ENCODE results near the gene SLC38A4. TPM values are rescaled to one million over a fixed set of nuclear protein-coding genes. Genes with fewer than 3 reads are reported as not detected.
A peak's percentile ranks its signal among the peaks of the same experiment; 100 is the strongest.

The SLC38A4 gene
- total and polyA plus RNA-seq, 2 donors from 2014 or later = 0.66 to 7.4 TPM

GRCh38 chr12:46804054-46804453 lies 21.7 kb downstream of the SLC38A4 start:
- no peak overlapping the region for H3K27ac ChIP-seq (ENCODE audit: low read depth in 2 of 2, low read length in 2 of 2)
- no peak for FAIRE-seq
- no peak overlapping the region for H3K9ac ChIP-seq (ENCODE audit: low read length in 3 of 3)
- no peak for TF ChIP-seq CTCF (IDR thresholded peaks at IDR 0.05; ENCODE audit: borderline replicate concordance, extremely low read depth, insufficient read depth)
- H3K36me3 ChIP-seq (ENCODE audit: control insufficient read depth in 2 of 3, insufficient read depth in 3 of 3, low read length in 3 of 3) = no peaks in the 10 kb centered on the region
- intact Hi-C loops (cut with DNase I) = no loop called here
- H3K4me3 ChIP-seq (ENCODE audit: low read length in 3 of 3) = no peak overlapping the region
- H3K9me3 ChIP-seq (ENCODE audit: control insufficient read depth in 2 of 3, insufficient read depth in 1 of 3, low read length in 3 of 3) = no peaks in the 10 kb centered on the region
- no peaks in the 10 kb centered on the region for H3K27me3 ChIP-seq (ENCODE audit: control insufficient read depth, insufficient read depth, low read length)
- DNase-seq = no peak
- no peaks in the 10 kb centered on the region for H3K4me1 ChIP-seq (ENCODE audit: control insufficient read depth in 2 of 3, insufficient read depth in 2 of 3, low read depth in 1 of 3, low read length in 3 of 3)

- intact Hi-C loops (cut with DNase I) = no loop called here
- H3K4me3 ChIP-seq (ENCODE audit: low read length in 3 of 3) = no peak overlapping the region
- no peak for TF ChIP-seq CTCF (IDR thresholded peaks at IDR 0.05; ENCODE audit: borderline replicate concordance, extremely low read depth, insufficient read depth)
- FAIRE-seq (no peak), DNase-seq (peak in 1 of 5 donors; percentile 11)
- H3K9ac ChIP-seq (ENCODE audit: low read length in 3 of 3) = no peak overlapping the region
- no peaks in the 10 kb centered on the region for H3K36me3 ChIP-seq (ENCODE audit: control insufficient read depth in 2 of 3, insufficient read depth in 3 of 3, low read length in 3 of 3)
- no peaks in the 10 kb centered on the region for H3K4me1 ChIP-seq (ENCODE audit: control insufficient read depth in 2 of 3, insufficient read depth in 2 of 3, low read depth in 1 of 3, low read length in 3 of 3)
- no peak overlapping the region for H3K27ac ChIP-seq (ENCODE audit: low read depth in 2 of 2, low read length in 2 of 2)
- H3K9me3 ChIP-seq (ENCODE audit: control insufficient read depth in 2 of 3, insufficient read depth in 1 of 3, low read length in 3 of 3) = no peaks in the 10 kb centered on the region
- H3K27me3 ChIP-seq (ENCODE audit: control insufficient read depth, insufficient read depth, low read length) = no peaks in the 10 kb centered on the region
Measured at GRCh38 chr12:46803517-46803916, 22.3 kb downstream of the SLC38A4 start.

- Histone ChIP-seq H3K27me3 (ENCODE audit: control insufficient read depth, insufficient read depth, low read length) (no peaks in the 10 kb centered on the region), H3K4me3 (ENCODE audit: low read length in 3 of 3) (no peak overlapping the region), H3K9me3 (ENCODE audit: control insufficient read depth in 2 of 3, insufficient read depth in 1 of 3, low read length in 3 of 3) (no peaks in the 10 kb centered on the region), H3K27ac (ENCODE audit: low read depth in 2 of 2, low read length in 2 of 2) (no peak overlapping the region), H3K36me3 (ENCODE audit: control insufficient read depth in 2 of 3, insufficient read depth in 3 of 3, low read length in 3 of 3) (no peaks in the 10 kb centered on the region), H3K9ac (ENCODE audit: low read length in 3 of 3) (no peak overlapping the region), H3K4me1 (ENCODE audit: control insufficient read depth in 2 of 3, insufficient read depth in 2 of 3, low read depth in 1 of 3, low read length in 3 of 3) (no peaks in the 10 kb centered on the region)
- intact Hi-C loops (cut with DNase I) = no loop called here
- TF ChIP-seq CTCF (IDR thresholded peaks at IDR 0.05; ENCODE audit: borderline replicate concordance, extremely low read depth, insufficient read depth) = no peak
- FAIRE-seq = no peak
- DNase-seq = no peak
Measured at GRCh38 chr12:46801293-46801692, 24.5 kb downstream of the SLC38A4 start.

- H3K4me1 ChIP-seq (ENCODE audit: control insufficient read depth in 2 of 3, insufficient read depth in 2 of 3, low read depth in 1 of 3, low read length in 3 of 3) = no peaks in the 10 kb centered on the region
- FAIRE-seq = no peak
- no peak for DNase-seq
- no peak for TF ChIP-seq CTCF (IDR thresholded peaks at IDR 0.05; ENCODE audit: borderline replicate concordance, extremely low read depth, insufficient read depth)
- H3K27ac ChIP-seq (ENCODE audit: low read depth in 2 of 2, low read length in 2 of 2) = no peak overlapping the region
- no peak overlapping the region for H3K9ac ChIP-seq (ENCODE audit: low read length in 3 of 3)
- no peaks in the 10 kb centered on the region for H3K27me3 ChIP-seq (ENCODE audit: control insufficient read depth, insufficient read depth, low read length)
- H3K4me3 ChIP-seq (ENCODE audit: low read length in 3 of 3) = no peak overlapping the region
- intact Hi-C loops (cut with DNase I) = no loop called here
- H3K36me3 ChIP-seq (ENCODE audit: control insufficient read depth in 2 of 3, insufficient read depth in 3 of 3, low read length in 3 of 3) = no peaks in the 10 kb centered on the region
- no peaks in the 10 kb centered on the region for H3K9me3 ChIP-seq (ENCODE audit: control insufficient read depth in 2 of 3, insufficient read depth in 1 of 3, low read length in 3 of 3)
Measured at GRCh38 chr12:46800160-46800559, 25.6 kb downstream of the SLC38A4 start.

Measured in kidney (tissue), 14 donors.